HG03432 (cell line): ENCODE results near the gene SREBF2.

ENCODE experiments used
- ATAC-seq: cut with Tn5 transposase; IDR thresholded peaks from one replicate; pipeline ENCODE4 v1.9.1; 2021; ENCODE audit warnings: mild to moderate bottlenecking, moderate library complexity; ENCODE audit not compliant: unreplicated experiment

The SREBF2 gene

GRCh38 chr22:41917903-41918791 lies 85.2 kb downstream of the SREBF2 start:
- no peak for ATAC-seq

- ATAC-seq, result peak; percentile 44
Measured at GRCh38 chr22:41919357-41920224, 86.7 kb downstream of the SREBF2 start.

- peak; percentile 23 for ATAC-seq
Measured at GRCh38 chr22:41920271-41920976, 87.5 kb downstream of the SREBF2 start.

GRCh38 chr22:41922328-41922727 lies 89.4 kb downstream of the SREBF2 start:
- ATAC-seq, result no peak

- ATAC-seq, result no peak
Measured at GRCh38 chr22:41922940-41923594, 90.2 kb downstream of the SREBF2 start.

- ATAC-seq, result no peak
Measured at GRCh38 chr22:41923595-41924276, 90.8 kb downstream of the SREBF2 start.

- peak; percentile 44 for ATAC-seq
Measured at GRCh38 chr22:41925783-41926460, 93.0 kb downstream of the SREBF2 start.

- no peak for ATAC-seq
Measured at GRCh38 chr22:41927813-41928212, 94.9 kb downstream of the SREBF2 start.

- no peak for ATAC-seq
Measured at GRCh38 chr22:41928593-41929417, 95.9 kb downstream of the SREBF2 start.

GRCh38 chr22:41929418-41929810 lies 96.5 kb downstream of the SREBF2 start:
- no peak for ATAC-seq

GRCh38 chr22:41931701-41932269 lies 98.9 kb downstream of the SREBF2 start:
- no peak for ATAC-seq

- no peak for ATAC-seq
Measured at GRCh38 chr22:41932353-41932752, 99.4 kb downstream of the SREBF2 start.

GRCh38 chr22:41933411-41934177 lies 100.7 kb downstream of the SREBF2 start:
- ATAC-seq, result no peak

- no peak for ATAC-seq
Measured at GRCh38 chr22:41934284-41935014, 101.5 kb downstream of the SREBF2 start.

GRCh38 chr22:41935015-41935351 lies 102.1 kb downstream of the SREBF2 start:
- no peak for ATAC-seq

- ATAC-seq, result no peak
Measured at GRCh38 chr22:41935509-41935908, 102.6 kb downstream of the SREBF2 start.

GRCh38 chr22:41936894-41937169 lies 103.9 kb downstream of the SREBF2 start:
- ATAC-seq, result no peak
